GM18520 (cell line): ENCODE data around the gene FLT1.

Source experiments
- ATAC-seq: cut with Tn5 transposase; IDR thresholded peaks from one replicate; pipeline ENCODE4 v1.9.1; 2021; ENCODE audit not compliant: unreplicated experiment

The FLT1 gene

DNA sequence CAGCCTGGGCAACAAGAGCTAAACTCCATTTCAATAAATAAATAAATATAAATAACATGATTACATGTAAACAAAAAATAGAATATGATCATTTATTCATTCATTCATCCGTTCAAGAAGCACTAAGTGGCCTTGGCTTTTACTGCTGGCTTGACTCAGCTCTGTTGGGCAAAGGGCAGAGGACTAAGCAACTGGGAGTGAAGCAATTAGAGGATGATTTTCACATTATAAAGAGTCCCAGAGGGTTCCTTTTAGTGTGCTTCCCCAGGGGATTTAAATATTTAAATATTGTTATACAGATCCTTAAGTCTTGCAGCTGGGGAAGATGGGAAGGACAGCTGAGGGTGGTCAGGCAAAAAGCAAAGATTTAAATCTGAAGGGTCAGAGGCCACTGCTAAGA, 34.9 kb upstream of the FLT1 start:
- ATAC-seq = no peak

DNA sequence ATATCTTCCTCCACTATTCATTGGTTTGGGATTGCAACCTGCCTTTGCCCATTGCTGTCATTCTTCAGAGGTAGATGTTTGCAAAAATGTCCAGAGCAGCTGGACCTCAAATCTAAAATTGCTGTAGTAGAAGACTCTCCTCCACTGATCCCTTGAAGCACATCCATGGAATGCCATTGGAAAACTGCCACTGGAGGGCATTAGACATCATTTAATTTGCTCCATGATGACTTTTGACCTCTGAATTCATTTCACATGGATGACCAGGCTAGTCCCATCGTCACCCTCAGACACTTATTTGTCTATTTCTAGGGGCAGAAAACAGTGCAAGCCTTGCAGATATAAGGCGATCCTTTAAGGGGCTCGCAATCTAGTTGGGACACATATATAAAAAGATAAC, 33.9 kb upstream of the FLT1 start:
- ATAC-seq = no peak

DNA sequence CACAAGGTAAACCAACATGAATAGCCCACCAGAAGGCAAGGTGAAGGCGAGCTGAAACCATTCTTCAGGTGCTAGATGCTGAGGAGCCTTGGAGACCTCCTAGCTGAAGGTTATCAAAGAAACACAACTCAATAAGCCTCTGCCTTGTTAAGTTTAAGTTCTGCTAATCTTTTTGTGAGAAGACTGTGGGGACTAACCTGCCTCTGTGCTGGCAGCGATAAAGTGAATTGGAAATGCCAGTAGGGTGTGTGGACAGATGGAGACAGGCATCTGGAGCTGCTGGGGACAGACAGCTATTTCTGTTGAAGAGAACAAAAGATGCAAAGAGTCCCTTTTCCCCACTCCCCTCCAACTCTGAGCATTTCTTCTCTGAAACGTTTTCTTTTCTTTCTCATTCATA, 33.5 kb upstream of the FLT1 start:
- no peak for ATAC-seq

DNA sequence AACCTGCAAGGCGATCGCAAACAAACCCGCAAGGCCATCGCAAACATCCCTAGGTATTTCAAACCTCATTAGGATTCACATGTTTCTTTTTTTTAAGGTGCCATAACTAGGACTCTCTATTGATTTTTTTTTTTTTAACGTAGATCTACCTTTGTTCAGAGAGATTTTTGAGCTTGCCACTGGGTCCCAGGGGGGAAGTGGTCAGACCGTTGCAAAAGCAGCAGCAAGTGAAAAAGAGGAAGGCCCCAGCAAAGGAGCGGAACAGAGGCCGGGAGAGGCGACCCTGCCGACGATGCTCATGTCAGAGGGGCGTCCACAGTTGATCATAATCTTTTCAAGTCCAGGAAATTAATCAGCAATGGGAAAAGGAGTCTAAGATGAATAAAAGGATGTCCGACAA, 32.7 kb upstream of the FLT1 start:
- ATAC-seq = no peak

DNA sequence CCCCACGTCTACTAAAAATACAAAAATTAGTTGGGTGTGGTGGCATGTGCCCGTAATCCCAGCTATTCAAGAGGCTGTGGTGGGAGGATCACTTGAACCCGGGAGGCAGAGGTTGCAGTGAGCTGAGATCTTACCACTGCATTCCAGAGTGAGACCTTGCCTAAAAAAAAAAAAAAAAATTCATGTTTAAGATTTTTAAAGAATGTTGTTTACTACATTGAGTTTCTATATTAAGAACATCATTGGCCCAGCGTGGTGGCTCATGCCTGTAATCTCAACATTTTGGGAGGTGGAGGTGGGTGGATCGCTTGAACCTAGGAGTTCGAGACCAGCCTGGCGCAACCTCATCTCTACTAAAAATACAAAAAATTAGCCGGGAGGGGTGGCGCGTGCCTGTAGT, 31.9 kb upstream of the FLT1 start:
- ATAC-seq = no peak

DNA sequence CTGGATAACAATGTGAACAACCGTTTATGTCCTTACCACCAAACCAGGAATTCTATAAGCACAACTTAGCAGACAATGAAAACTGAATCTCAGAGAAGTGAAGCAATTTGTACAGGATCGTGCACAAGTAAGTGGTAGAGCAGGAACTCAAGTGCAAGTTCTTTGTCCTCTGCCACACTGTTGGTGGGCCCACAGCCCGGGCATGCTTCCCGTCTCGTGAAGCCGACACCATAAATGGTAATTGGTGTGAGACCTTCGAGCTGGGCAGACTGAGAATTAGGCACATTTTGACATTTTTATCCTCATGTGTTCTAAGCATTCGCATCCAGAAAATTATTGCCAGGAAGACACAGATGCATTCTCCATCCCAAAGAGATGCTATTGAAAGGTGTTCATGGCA, 27.9 kb upstream of the FLT1 start:
- no peak for ATAC-seq

DNA sequence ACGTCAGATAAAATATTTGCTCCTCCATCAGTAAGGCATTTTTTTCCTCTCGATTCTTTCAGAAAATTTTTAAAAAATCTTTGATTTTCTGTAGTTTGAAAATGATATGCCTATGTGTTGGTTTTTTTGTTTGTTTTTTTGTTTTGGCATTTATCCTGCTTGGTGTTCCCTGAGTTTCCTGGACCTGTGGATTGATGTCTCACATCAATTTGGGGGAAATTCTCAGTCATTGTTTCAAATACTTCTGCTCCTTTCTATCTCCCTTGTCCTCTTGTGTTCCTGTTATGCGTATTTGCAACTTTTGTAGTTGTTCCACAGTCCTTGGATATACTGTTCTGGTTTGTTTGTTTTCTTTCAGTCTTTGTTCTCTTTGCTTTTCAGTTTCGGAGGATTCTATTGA, 18.8 kb upstream of the FLT1 start:
- no peak for ATAC-seq

DNA sequence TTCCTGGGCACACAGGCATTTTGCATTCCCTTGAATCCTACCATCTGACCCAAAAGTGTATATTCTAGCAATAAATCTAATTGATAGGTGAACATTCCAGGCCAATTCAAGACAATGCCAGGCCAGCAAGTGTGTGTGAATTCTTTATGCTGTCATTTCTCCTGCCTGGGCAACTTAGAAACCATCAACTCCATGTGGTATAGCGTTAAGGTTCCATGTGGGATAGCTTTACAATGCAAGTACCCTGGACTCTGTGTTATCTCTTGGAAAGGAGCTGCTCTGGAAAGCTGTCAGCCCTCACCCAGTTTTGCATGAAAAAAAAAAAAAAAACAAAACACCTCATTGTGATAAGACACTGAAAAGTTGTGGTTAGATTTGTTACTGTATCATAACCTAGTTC, 15.6 kb upstream of the FLT1 start:
- ATAC-seq = no peak

DNA sequence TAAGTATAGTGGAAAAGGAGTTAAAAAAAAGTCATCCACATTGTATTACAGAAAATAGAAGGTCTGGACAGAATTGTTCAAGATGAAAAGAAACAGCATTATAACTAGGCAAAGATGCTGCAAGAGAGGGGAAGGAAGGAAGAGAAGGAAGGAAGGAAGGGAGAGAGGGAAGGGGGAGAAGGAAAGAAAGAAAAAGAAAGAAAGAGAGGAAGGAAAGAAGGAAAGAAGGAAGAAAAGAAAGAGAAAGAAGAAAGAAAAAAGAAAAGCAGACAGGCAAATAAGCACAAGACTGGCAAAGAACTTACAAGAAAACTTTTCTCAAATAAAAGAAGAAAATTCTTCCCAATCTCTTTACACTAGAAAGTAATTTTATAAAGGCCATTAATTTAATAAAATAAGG, 15.1 kb upstream of the FLT1 start:
- ATAC-seq = no peak

DNA sequence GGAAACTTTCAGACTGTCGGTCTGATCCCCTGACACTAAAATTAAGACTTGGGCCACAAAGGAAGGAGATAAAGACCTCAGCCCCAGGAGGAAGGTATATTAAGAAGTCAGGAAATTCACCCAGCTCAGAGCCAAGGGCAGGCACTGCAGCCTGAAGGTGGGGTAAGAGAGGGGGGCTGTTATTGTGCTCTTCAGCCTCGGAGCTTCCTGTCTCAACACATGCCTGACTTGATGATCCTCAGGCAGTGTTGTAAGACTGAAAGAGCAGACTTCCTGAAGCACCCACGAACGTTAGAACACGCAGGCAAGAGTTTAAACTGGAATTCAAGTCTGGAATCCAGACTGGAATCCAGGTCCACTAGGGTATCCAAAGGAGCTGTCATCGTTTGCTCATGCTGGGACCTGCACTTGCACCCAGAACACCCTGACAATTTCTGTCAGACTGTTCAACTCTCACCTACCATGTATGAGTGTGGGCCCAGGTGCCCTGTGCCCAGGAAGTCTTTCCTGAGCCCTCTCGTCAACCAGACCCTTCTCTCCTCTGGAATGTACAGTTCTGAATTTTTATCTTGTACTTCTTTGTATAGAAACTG, 10.7 kb upstream of the FLT1 start:
- no peak for ATAC-seq

DNA sequence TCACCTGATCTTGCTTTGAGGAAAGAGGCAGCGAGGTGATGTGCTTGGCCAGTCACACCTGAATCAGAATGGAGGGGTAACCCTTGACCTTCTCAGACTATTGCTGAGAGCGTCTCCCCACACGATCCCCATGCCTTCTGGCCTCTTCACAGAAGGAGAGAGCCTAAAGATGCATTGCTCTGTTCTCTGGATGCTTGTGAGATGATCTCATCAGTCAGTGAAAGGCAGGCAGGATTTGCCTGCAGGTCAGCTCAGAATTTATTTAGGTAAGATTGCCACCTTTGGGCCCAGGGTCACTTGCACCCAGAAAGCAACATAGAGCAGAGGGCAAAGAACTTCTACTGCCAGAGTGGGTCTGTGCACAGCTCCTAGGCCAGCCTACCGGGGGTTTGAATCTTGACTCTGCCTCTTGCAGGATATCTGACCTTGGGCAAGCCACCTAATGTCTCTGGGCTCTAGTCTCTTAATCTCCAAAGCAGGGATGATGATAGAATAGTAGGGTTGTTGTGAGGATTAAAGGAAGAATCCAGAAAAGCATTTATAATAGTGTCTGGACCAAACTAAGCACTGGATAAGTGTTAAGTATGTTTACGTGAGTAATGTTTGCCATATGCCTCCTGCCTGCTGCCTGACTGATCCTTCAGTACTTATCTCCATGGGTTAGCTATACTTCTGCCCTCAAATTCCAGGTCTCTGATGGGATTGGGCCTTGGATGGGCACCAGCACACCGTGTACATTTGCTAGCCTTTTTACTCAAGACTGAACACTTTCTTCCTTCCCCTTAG, 8.4 kb upstream of the FLT1 start:
- no peak for ATAC-seq

DNA sequence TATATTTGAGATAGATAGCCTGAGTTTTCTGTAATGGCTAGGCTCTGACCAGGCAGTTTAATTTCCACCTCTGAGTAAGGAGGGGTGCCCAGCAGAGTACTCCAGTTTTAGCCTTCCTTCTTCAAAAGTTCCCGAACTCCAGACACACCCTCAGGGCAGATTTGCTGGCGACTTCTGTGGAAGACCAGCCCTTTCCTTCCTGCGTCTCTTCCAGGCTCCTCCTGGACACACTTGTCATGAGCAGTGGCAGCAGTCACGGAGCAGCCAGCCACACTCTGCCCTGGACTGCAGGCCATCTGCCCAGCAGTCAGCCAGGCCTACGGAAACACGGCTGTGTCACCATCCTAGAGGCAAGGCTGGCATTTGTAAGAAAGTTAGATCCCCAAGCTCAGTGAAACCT, 6.6 kb upstream of the FLT1 start:
- ATAC-seq = no peak

DNA sequence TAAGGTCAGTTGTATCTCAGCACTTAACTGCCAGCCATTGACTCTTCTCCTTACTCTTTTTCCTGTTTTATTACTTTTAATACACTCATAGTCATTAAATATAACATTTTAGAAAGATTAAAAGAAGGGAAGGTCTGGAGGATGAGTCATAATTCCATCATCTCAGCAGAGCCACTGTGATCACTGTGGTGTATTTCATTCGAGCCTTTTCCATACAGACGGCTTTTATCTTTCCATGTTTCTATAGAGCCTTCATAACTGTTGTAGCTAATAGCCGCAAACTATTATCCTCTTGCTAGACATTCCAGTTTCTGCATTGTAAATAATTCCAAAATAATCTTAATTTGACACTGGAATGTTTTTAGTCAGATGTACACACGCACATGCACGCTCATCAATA, 4.7 kb upstream of the FLT1 start:
- ATAC-seq = no peak

DNA sequence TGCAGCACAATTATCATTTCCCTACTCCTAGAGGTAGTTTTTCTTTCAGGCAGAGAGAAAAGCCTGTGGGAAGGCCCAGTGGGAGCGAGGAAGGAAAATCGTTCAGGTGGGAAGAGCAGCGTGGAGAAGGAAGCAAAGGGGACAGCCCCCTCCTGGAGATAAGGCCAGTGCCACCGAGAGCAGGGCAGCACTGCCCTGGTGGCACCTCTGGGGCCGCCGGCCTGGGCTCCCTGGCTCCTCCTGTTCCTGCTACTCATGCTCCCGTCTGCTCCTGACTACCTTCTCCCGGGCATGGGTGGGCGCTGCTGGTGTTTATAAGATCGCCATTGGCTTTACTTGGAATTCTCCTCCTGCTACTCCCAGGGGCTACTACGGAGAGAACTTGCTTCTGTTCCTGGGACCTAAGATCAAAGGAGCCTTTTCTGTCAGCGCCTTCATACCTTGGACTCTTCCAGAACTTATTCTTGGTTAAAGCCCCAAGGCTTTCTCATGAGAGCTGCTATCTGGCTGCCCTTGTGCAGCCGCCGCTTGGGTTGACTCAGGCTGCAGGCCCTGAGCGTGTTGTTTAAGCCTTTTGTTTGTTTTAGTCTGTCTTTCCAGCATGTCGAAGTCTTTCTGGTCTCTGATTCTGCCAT, 3.7 kb upstream of the FLT1 start:
- ATAC-seq = no peak

DNA sequence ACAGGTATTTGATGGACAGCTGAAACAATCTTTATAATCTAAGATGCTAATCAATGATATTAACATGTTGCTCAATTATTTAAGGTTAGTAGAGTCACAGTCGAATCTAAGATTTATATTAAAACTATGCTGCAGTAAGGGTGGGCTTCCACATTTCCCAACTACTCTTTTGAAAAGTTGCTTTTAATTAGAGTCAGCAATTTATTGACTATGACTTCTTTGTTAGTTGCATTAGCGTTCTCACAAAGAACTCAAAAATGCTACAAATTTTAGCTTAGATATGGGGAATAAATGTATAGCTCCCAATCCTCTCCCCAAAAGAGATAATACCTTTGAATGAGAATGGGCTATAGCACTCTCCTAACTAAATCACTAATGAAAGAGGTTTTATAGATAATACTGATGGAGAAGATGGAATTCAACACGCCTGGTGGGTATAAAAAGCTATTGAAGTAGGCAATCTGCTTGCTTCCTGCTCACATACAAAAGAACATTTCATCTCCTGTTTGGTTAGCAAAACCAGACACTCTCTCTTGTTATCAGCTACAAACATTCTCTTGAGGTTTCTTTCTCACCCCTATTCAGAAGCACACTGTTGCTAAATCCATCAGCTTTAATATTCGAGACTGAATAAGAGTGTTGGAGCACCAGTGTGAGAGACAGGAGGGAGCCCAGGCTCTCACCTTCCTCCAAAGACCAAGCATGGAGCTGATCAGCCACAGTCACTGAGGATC, 2.4 kb upstream of the FLT1 start:
- ATAC-seq = no peak

DNA sequence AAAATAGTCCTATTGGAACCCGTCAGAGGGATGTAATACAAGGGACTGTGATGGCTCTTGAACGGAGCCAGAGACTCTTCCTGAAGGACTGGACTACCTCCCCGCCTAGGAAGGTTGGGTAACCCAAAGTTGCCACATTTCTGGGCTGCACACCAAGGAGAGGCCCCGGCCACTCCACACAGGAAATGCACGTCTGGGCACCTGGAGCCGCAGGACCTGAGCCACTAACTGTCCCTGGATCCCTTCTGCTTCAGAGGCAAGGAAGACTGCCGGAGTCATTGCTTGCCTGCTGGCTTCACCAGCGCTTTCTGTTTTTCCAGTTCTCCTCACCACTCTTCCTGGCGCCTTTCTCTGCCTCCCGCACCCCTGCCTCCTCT, 1.2 kb upstream of the FLT1 start:
- ATAC-seq = no peak

DNA sequence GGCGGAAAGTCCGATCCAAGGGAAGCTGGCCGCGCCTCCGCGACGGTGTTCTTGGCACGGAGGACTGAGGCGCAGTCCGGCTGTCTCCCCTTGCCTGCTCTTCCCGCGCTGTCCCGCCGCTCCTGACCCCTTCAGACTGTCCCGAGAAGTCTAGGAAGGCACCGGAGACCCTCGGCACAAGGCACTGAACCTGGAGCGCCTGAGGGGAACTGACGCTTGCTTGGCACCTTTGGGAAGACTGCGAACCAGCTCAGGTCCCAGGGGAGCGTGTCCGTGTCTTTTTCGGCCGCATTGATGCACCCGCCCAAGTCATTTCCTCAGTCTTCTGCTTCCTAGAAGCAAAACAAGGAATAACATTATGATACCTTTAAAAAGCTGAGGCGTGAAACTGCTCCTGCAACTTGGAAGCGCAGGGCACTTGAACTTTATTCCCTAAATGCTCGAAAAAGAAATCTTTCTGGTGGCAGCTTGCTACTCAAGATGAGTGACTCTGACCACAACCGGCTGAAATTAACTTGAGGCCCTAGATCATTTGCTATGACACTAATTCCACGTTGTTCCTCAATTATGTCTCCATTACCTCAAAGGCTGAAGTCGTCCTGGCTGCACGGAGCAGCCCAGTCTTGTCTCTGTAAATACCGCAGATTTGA, 735 bp upstream of the FLT1 start:
- no peak for ATAC-seq

DNA sequence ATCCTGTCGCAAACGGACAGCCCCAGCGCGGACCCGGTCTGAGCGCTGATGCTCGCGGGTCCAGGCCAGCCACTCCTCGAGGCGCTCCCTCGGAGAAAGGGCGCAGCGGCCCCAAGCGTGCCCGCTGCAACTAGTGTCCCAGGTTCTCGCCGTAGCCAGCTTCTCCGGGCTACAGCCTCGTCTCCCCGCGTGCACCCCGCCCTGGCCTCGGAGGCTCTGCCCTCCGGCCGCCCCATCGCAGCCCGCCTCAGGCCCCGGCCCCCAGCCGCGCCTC, 487 bp downstream of the FLT1 start:
- ATAC-seq = no peak

DNA sequence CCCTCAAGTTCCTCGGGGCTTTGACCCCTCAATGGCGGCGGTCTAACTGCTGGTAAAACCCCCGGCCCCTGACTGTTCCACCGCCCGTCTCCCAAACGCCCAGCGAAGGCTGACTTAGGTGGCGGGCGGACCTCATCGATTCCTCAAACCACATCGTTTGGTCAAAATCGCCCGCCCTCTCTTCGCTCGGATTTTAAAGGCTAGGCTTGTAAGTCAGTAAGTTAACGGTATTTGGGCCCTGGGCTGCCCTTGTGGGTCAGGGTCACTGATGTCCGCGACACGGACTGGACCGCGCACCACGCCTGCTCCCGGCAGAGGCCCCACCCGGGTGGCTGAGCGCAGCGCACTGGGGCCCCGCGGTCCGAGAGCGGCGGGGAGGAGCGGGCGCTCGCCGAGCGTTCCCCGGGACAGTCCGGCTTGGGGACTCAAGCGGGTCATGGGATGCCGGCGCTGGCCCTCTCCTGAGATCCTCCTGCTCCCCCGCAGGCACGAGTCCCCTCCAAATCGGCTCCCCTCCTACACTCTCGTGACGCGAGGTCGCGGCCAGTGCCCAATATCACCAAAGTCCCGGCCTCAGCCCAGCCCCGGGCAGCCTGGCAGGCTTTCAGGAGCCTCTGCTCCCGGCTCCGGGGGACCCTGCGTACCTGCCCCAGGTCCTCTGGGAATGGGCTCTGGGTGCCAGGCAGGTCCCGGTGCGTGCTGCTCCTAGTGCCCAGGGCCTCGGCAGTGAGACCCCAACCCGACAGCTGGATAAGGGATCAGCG, 1.0 kb downstream of the FLT1 start:
- no peak for ATAC-seq

DNA sequence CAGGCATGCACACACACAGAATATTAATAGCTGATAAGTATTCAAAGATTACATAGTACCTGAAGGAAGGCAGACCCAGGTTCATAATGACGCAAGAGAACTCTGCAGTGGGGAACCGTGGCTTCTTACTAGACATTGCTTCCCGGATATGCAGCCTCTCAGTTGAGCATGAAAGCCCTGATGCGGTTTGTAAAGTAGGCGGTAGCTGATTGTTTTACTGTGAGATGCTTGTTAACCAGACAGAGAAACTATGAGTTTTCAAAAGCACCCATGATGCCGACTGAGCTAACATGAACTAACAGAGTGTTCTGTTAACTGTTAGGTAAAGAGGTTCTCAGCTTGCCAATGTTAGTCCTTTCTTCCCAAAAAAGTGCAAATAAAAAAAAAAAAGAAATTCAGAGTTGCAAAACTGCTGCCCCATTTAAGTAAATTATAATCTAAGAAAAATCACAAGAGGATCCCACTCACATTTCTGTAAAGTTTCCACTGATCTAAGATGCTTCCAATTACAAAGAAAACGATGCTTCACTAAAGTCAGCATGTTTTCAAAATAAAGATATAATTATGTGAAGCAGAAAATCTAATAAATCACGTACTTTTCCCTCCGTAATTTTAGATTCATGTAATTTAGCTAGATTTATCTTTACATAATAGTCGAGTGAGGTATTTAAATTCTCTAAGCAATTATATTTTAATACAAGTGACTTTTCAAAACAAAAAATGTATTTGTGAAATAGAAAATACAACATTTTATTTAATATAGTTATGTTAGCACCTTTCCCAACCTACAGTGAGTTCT, 2.2 kb downstream of the FLT1 start:
- no peak for ATAC-seq
